ENCODE results near the gene PLSCR1.
"Not testable (repeated sequence)": the region's sequence is repeated elsewhere in the genome, so short reads cannot be mapped to it uniquely, and the experiment has no call there.

The PLSCR1 gene

DNA sequence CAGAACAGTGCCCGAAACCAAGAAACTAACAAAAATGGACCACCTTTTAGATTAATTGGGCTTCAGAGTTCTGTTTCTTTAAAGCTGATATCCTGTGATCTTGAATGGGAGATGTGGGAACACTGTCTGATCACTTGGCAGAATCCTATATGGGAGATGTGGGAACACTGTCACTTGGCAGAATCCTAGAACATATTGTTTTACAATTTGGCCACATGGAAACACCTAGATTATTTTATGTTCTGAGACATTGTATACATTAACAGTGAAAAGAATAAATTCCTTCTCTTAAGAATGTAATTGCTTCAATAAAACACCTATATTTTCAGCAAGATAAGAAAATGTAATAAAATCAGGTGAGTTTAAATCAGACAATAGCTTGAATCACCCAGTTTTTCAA lies 44.7 kb downstream of the PLSCR1 start:
- no peak for DNase-seq (ENCODE audit: low read depth in 1 of 2, low spot score in 1 of 2)
- TF ChIP-seq JUND (IDR thresholded peaks at IDR 0.05; ENCODE audit: low read depth), result no peak
- in situ Hi-C loops (cut with HindIII; ENCODE audit: low pct_unique_long_range_greater_than_20kb, low sequenced_read_pairs), result no loop called here

DNA sequence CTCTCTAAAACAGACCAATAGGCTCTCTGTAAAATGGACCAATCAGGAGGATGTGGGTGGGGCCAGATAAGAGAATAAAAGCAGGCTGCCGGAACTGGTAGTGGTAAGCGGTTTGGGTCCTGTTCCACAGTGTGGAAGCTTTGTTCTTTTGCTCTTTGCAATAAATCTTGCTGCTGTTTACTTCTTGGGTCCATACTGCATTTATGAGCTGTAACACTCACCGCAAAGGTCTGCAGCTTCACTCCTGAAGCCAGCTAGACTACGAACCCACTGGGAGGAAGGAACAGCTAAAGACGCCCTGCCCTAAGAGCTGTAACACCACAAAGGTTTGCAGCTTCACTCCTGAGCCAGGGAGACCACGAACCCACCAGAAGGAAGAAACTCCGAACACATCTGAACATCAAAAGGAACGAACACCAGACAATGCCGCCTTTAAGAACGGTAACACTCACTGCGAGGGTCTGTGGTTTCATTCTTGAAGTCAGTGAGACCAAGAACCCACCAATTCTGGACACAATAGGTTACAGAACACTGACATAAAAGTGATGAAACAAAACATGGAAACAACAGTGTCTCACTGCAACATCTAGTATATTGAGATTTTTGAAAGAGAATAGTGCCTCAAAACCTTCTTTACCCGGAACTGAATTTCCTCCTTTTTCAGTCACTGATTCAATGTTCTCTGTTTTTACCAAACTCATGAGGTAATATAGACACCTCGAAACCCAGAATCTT lies 46.2 kb downstream of the PLSCR1 start:
- in situ Hi-C loops (cut with HindIII; ENCODE audit: low pct_unique_long_range_greater_than_20kb, low sequenced_read_pairs), result no loop called here
- no peak for DNase-seq (ENCODE audit: low read depth in 1 of 2, low spot score in 1 of 2)
- no peak for TF ChIP-seq JUND (IDR thresholded peaks at IDR 0.05; ENCODE audit: low read depth)

DNA sequence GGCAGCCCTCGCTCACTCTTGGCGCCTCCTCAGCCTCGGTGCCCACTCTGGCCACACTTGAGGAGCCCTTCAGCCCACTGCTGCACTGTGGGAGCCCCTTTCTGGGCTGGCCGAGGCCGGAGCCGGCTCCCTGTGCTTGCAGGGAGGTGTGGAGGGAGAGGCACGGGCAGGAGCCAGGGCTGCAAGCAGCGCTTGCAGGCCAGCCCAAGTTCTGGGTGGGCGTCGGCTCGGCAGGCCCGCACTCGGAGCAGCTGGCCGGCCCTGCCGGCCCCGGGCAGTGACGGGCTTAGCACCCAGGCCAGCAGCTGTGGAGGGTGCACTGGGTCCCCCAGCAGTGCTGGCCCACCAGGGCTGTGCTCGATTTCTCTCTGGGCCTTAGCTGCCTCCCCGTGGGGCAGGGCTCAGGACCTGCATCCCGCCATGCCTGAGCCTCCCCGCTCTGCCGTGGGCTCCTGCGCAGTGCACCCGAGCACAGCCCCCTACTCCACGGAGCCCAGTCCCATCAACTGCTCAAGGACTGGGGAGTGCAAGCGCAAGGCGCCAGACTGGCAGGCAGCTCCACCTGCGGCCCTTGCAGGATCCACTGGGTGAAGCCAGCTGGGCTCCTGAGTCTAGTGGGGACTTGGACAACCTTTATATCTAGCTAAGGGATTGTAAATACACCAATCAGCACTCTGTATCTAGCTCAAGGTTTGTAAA lies 47.1 kb downstream of the PLSCR1 start:
- DNase-seq (ENCODE audit: low read depth in 1 of 2, low spot score in 1 of 2); in situ Hi-C loops (cut with HindIII; ENCODE audit: low pct_unique_long_range_greater_than_20kb, low sequenced_read_pairs): not testable (repeated sequence)

GRCh38 chr3:146496726-146497125 lies 47.7 kb downstream of the PLSCR1 start:
- no peak for DNase-seq (ENCODE audit: low read depth in 1 of 2, low spot score in 1 of 2)
- TF ChIP-seq JUND (IDR thresholded peaks at IDR 0.05; ENCODE audit: low read depth), result no peak

DNA sequence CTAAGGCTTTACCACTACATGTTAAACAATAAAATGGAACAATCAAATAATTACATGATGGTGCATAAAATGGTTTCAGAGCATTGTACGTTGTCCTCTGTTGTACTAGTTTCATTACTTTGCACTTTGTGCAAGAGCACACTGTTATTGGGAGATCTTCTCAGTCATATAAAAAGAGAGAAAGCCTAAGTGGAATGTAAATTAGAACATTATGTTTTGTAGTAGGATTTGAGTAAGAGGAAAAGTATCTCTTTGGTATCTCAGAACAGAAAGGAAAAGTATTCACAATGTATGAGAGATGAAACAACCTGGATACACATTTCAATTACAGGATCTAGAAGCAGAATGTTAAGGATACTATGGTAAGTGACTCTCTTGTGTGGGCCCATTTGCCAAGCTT lies 48.2 kb downstream of the PLSCR1 start:
- in situ Hi-C loops (cut with HindIII; ENCODE audit: low pct_unique_long_range_greater_than_20kb, low sequenced_read_pairs), result no loop called here
- TF ChIP-seq JUND (IDR thresholded peaks at IDR 0.05; ENCODE audit: low read depth), result no peak
- DNase-seq (ENCODE audit: low read depth in 1 of 2, low spot score in 1 of 2), result no peak

More at GRCh38 chr3:146496726-146497125, 47.7 kb downstream of the PLSCR1 start:
- in situ Hi-C loops (cut with HindIII; ENCODE audit: low pct_unique_long_range_greater_than_20kb, low sequenced_read_pairs), result no loop called here

GRCh38 chr3:146493761-146494160 lies 50.6 kb downstream of the PLSCR1 start:
- in situ Hi-C loops (cut with HindIII; ENCODE audit: low pct_unique_long_range_greater_than_20kb, low sequenced_read_pairs), result no loop called here
- no peak for DNase-seq (ENCODE audit: low read depth in 1 of 2, low spot score in 1 of 2)
- no peak for TF ChIP-seq JUND (IDR thresholded peaks at IDR 0.05; ENCODE audit: low read depth)

- DNase-seq (ENCODE audit: low read depth in 1 of 2, low spot score in 1 of 2), result no peak
- TF ChIP-seq JUND (IDR thresholded peaks at IDR 0.05; ENCODE audit: low read depth), result no peak
- in situ Hi-C loops (cut with HindIII; ENCODE audit: low pct_unique_long_range_greater_than_20kb, low sequenced_read_pairs), result no loop called here
Observed at GRCh38 chr3:146493221-146493620, 51.2 kb downstream of the PLSCR1 start.

DNA sequence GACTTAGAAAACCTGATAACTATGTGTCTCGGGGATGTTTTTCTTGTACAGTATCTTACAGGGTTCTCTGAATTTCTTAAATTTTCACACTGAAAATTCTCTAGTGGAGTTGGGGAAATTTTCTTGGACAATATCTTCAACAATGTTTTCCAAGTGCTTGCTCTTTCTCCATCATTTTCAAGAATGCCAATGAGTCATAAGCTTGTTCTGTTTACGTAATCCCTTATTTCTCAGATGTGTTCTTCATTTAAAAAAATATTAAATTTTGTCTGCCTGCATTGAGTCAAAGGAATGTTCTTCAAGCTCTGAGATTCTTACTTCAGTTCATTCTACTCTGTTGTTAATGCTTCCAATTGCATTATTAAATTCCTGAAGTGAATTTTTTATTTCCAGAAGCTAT lies 53.1 kb downstream of the PLSCR1 start:
- DNase-seq (ENCODE audit: low read depth in 1 of 2, low spot score in 1 of 2), result no peak
- TF ChIP-seq JUND (IDR thresholded peaks at IDR 0.05; ENCODE audit: low read depth), result no peak
- in situ Hi-C loops (cut with HindIII; ENCODE audit: low pct_unique_long_range_greater_than_20kb, low sequenced_read_pairs), result no loop called here

DNA sequence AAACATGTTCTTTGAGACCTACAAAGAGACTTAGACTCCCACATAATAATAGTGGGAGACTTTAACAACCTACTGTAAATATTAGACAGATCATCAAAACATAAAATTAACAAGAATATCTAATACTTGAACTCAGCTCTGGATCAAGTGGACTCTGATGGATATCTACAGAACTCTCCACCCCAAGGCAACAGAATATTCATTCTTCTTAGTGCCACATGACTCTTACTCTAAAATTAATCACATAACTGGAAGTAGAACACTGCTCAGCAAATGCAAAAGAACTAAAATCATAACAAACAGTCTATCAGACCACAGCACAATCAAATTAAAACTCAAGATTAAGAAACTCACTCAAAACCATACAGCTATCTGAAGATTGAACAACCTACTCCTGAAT lies 59.1 kb downstream of the PLSCR1 start:
- no peak for DNase-seq (ENCODE audit: low read depth in 1 of 2, low spot score in 1 of 2)
- TF ChIP-seq JUND (IDR thresholded peaks at IDR 0.05; ENCODE audit: low read depth), result no peak
- in situ Hi-C loops (cut with HindIII; ENCODE audit: low pct_unique_long_range_greater_than_20kb, low sequenced_read_pairs), result no loop called here

DNA sequence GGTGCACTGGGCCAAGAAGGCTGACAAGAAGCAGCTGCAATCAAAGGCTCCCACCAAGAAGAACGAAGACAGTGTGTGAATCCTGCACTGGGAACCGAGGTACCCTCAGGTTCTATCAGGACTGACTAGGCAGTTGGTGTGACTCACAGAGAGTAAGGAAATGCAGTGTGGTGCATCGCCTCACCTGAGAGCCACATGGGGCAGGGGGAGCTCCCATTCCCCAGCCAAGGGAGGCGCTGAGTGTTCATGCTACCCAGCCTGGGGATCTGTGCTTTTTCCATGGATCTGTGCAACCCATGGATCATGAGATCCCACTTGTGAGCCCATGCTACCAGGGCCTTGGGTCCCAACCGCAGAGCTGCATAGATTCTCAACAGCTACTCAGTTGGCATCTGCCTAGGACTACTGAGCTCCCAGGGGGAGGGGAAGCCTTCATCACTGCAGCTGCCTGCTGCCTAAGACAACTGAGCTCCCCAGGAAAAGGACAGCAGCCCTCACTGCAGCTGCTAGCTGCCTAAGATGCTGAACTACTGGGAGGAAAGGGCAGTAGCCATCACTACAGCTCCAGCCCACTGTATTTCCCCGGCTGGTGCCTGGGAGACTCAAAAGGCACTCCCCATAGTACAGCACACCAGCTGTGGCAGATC lies 68.2 kb downstream of the PLSCR1 start:
- no peak for TF ChIP-seq JUND (IDR thresholded peaks at IDR 0.05; ENCODE audit: low read depth)
- DNase-seq (ENCODE audit: low read depth in 1 of 2, low spot score in 1 of 2), result no peak
- in situ Hi-C loops (cut with HindIII; ENCODE audit: low pct_unique_long_range_greater_than_20kb, low sequenced_read_pairs), result no loop called here

- in situ Hi-C loops (cut with HindIII; ENCODE audit: low pct_unique_long_range_greater_than_20kb, low sequenced_read_pairs); DNase-seq (ENCODE audit: low read depth in 1 of 2, low spot score in 1 of 2): not testable (repeated sequence)
Observed at GRCh38 chr3:146474976-146475375, 69.4 kb downstream of the PLSCR1 start.

DNA sequence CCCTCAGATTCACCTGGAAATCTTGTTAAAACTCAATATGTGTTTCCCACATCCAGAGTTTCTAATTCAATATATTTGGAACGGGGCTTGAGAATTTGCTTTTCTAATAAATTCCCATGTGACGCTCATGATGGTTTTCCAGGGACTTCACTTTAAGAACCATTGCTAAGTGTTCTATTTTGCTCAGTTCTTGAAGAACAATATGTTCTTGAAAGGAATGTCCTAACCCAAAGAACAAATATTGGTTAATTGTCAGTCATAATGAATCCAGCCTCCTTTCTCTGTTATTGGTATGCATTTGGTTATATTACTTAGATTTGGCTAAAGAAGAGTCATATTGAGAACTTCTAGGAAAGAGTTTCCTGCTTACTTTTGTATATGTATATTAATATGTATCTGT lies 70.7 kb downstream of the PLSCR1 start:
- no peak for DNase-seq (ENCODE audit: low read depth in 1 of 2, low spot score in 1 of 2)
- in situ Hi-C loops (cut with HindIII; ENCODE audit: low pct_unique_long_range_greater_than_20kb, low sequenced_read_pairs), result no loop called here
- TF ChIP-seq JUND (IDR thresholded peaks at IDR 0.05; ENCODE audit: low read depth), result no peak

- no peak for TF ChIP-seq JUND (IDR thresholded peaks at IDR 0.05; ENCODE audit: low read depth)
- in situ Hi-C loops (cut with HindIII; ENCODE audit: low pct_unique_long_range_greater_than_20kb, low sequenced_read_pairs), result no loop called here
- no peak for DNase-seq (ENCODE audit: low read depth in 1 of 2, low spot score in 1 of 2)
Observed at GRCh38 chr3:146472611-146473010, 71.8 kb downstream of the PLSCR1 start.
